H1 (cell line): ENCODE results near the gene OR10V1. TPM values are rescaled to one million over a fixed set of nuclear protein-coding genes. Genes with fewer than 3 reads are reported as not detected.

Experiments used
- polyA plus RNA-seq, 7 experiments: library from polyadenylated mRNA; depleted of rRNA in 3 of 7; stranded (reverse) in 5 of 7; unstranded in 2 of 7; fragments of >200 nt in 5 of 7; fragments of 200-250 nt in 2 of 7; gene quantifications; 1 replicate in 5 of 7; 2 replicates in 1 of 7; 4 replicates in 1 of 7; pipeline versions ENCODE4 v1.2.1 to v1.2.3, GENCODE V29; 2011 to 2013; ENCODE audit warnings: missing spikeins in 2 of 7, mixed read lengths in 2 of 7
- total RNA-seq: library from RNA; stranded (reverse); fragmentation: NEBNext Ultra II Directional; extraction: Animal tissue kit (Norgen Biotek cat#: 25700); gene quantifications from 2 replicates; pipeline ENCODE4 v1.2.1, GENCODE V29; 2021

The OR10V1 gene
- total and polyA plus RNA-seq, 2 of the 8 experiments (the other 6 are each of a cell fraction or from before 2014, with no cell fraction given) = not detected

Other genes starting within 250 kb of the OR10V1 start
- not detected in 2 replicates for gene OR4D10, start 240.5 kb downstream of the OR10V1 start, total RNA-seq
- not detected in 2 replicates for gene OR4D10, start 240.5 kb downstream of the OR10V1 start, polyA plus RNA-seq (2011; rRNA removed)
- gene OR4D11, start 210.3 kb downstream of the OR10V1 start, total RNA-seq = not detected in 2 replicates
- gene OR4D11, start 210.3 kb downstream of the OR10V1 start, polyA plus RNA-seq (2011; rRNA removed) = not detected in 2 replicates
- not detected in 2 replicates for gene OR4D9, start 202.3 kb downstream of the OR10V1 start, total RNA-seq
- gene OR4D9, start 202.3 kb downstream of the OR10V1 start, polyA plus RNA-seq (2011; rRNA removed) = not detected in 2 replicates
- 41.2 and 43.1 TPM in 2 replicates for gene OSBP, start 98.1 kb downstream of the OR10V1 start, total RNA-seq
- gene OSBP, start 98.1 kb downstream of the OR10V1 start, polyA plus RNA-seq (2011; rRNA removed) = 10.8 and 13.2 TPM in 2 replicates
- 33.4 and 33.9 TPM in 2 replicates for gene PATL1, start 44.8 kb downstream of the OR10V1 start, total RNA-seq
- gene PATL1, start 44.8 kb downstream of the OR10V1 start, polyA plus RNA-seq (2011; rRNA removed) = 23.1 and 30.4 TPM in 2 replicates
- gene STX3, start 41.5 kb upstream of the OR10V1 start, total RNA-seq = 56.1 and 56.2 TPM in 2 replicates
- gene STX3, start 41.5 kb upstream of the OR10V1 start, polyA plus RNA-seq (2011; rRNA removed) = 43.0 and 50.5 TPM in 2 replicates
- gene MRPL16, start 96.9 kb upstream of the OR10V1 start, total RNA-seq = 76.8 and 79.8 TPM in 2 replicates
- 69.2 and 72.3 TPM in 2 replicates for gene MRPL16, start 96.9 kb upstream of the OR10V1 start, polyA plus RNA-seq (2011; rRNA removed)
- not detected in 2 replicates for gene CBLIF, start 131.7 kb upstream of the OR10V1 start, total RNA-seq
- gene CBLIF, start 131.7 kb upstream of the OR10V1 start, polyA plus RNA-seq (2011; rRNA removed) = not detected in 2 replicates
- gene TCN1, start 152.6 kb upstream of the OR10V1 start, total RNA-seq = not detected in 2 replicates
- not detected in 2 replicates for gene TCN1, start 152.6 kb upstream of the OR10V1 start, polyA plus RNA-seq (2011; rRNA removed)
- not detected in 2 replicates for gene OOSP3, start 164.9 kb upstream of the OR10V1 start, total RNA-seq
- gene OOSP3, start 164.9 kb upstream of the OR10V1 start, polyA plus RNA-seq (2011; rRNA removed) = not detected in 2 replicates
- gene OOSP1, start 224.6 kb upstream of the OR10V1 start, total RNA-seq = not detected in 2 replicates
- gene OOSP1, start 224.6 kb upstream of the OR10V1 start, polyA plus RNA-seq (2011; rRNA removed) = not detected in 2 replicates